ENCODE data around the gene LPIN2. TPM values are rescaled to one million over a fixed set of nuclear protein-coding genes. Genes with fewer than 3 reads are reported as not detected.
"Not testable (repeated sequence)": the region's sequence is repeated elsewhere in the genome, so short reads cannot be mapped to it uniquely, and the experiment has no call there.

LPIN2 gene
- total RNA-seq, 1 donor = 43.7 TPM

DNA sequence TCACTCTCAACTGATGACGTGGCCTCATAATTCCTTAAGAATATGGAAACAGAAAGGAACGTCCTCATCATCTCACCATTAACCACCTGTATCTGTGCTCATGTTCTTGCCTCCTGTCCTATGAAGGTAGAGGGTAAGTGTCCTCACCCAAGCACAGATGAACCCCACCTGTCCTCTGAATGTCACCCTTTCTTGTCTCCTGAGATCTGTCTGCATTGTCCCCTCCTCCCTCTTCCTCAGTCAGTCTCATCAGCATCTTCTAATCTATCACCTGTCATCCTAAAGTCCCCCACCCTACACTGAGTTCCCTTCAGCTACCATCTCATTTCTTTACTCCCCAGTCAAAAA is 39.4 kb upstream of the LPIN2 start:
- TF ChIP-seq, protein P1, sequence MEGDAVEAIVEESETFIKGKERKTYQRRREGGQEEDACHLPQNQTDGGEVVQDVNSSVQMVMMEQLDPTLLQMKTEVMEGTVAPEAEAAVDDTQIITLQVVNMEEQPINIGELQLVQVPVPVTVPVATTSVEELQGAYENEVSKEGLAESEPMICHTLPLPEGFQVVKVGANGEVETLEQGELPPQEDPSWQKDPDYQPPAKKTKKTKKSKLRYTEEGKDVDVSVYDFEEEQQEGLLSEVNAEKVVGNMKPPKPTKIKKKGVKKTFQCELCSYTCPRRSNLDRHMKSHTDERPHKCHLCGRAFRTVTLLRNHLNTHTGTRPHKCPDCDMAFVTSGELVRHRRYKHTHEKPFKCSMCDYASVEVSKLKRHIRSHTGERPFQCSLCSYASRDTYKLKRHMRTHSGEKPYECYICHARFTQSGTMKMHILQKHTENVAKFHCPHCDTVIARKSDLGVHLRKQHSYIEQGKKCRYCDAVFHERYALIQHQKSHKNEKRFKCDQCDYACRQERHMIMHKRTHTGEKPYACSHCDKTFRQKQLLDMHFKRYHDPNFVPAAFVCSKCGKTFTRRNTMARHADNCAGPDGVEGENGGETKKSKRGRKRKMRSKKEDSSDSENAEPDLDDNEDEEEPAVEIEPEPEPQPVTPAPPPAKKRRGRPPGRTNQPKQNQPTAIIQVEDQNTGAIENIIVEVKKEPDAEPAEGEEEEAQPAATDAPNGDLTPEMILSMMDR (IDR thresholded peaks at IDR 0.05; ENCODE audit: insufficient read depth, low read length) = no peak
- H3K4me3 ChIP-seq (ENCODE audit: low read depth, low read length) = no peak overlapping the region
- DNase-seq (ENCODE audit: low read depth) = no peak

DNA sequence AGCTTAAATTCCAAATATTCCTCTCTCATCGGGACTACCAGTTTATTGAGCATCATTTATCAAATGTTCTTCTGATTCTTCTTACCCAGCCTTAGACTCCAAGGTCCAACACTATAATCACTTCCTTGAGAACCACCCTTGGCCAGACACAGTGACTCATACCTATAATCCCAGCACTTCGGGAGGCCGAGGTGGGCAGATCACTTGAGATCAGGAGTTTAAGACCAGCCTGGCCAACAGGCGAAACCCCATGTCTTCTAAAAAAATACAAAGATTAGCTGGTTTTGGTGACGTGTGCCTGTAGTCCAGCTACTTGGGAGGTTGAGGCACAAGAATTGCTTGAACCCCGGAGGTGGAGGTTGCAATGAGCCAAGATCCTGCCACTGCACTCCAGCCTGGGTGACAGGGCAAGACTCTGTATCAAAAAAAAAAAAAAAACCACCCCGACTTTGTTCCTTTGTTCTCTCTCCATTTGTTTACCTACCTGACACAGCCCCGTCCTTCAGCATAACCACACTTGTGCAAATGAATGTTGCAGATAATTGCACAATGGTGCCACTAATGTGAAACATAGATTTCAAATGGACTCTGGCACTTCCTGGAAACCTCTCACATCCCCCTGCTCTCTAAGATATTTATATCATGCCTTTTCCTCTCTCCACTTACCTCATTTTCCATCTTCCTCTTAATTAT is 38.9 kb upstream of the LPIN2 start:
- no peak for DNase-seq (ENCODE audit: low read depth)
- TF ChIP-seq, protein P1 (IDR thresholded peaks at IDR 0.05; ENCODE audit: insufficient read depth, low read length) = no peak

DNA sequence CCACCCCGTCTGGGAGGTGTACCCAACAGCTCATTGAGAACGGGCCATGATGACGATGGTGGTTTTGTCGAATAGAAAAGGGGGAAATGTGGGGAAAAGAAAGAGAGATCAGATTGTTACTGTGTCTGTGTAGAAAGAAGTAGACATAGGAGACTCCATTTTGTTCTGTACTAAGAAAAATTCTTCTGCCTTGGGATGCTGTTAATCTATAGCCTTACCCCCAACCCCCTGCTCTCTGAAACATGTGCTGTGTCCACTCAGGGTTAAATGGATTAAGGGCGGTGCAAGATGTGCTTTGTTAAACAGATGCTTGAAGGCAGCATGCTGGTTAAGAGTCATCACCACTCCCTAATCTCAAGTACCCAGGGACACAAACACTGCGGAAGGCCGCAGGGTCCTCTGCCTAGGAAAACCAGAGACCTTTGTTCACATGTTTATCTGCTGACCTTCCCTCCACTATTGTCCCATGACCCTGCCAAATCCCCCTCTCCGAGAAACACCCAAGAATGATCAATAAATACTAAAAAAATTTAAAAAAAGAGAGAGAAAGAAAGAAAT is 37.0 kb upstream of the LPIN2 start:
- H3K4me3 ChIP-seq (ENCODE audit: low read depth, low read length); DNase-seq (ENCODE audit: low read depth): not testable (repeated sequence)

More for the DNA sequence above, 38.9 kb upstream of the LPIN2 start:
- H3K4me3 ChIP-seq (ENCODE audit: low read depth, low read length) = no peak overlapping the region

DNA sequence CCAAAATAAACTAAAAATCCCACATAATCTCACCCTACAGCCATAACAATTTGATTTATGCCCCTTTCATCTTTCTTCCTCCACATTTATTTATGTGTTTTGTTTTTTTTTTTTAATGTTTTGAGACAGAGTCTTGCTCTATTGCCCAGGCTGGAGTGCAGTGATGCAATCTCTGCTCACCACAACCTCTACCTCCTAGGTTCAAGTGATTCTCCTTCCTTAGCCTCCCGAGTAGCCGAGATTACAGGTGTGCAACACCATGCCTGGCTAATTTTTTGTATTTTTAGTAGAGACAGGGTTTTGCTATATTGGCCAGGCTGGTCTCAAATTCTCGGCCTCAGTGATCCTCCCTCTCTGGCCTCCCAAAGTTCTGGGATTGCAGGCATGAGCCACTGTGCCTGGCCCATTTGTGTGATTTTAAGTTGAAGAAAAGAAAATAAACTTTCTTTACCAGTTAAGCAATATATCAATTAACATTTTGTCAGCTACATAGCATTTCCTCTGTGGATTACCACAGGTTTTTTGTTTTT is 35.9 kb upstream of the LPIN2 start:
- TF ChIP-seq, protein P1 (IDR thresholded peaks at IDR 0.05; ENCODE audit: insufficient read depth, low read length) = no peak
- DNase-seq (ENCODE audit: low read depth) = no peak
- no peak overlapping the region for H3K4me3 ChIP-seq (ENCODE audit: low read depth, low read length)

DNA sequence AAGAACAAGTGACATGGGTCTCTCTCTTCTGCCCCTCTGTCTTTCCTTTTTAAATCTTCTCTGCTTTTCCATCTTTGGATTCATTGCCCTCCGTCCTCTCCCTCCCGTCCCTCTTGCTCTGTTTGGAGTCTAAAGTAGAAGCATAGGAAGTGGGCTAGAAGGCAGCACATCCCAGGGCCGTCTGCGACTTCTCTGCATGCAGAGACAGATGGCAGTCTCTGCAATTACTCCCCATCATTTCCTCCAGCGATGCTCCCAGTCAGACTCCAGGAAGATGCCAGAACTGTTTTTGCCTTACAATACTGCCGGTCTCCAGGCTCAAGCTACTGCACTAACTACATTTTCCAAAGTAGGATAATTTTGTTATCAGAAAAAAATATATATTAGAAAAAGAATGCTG is 35.2 kb upstream of the LPIN2 start:
- no peak overlapping the region for H3K4me3 ChIP-seq (ENCODE audit: low read depth, low read length)
- TF ChIP-seq, protein P1 (IDR thresholded peaks at IDR 0.05; ENCODE audit: insufficient read depth, low read length) = no peak
- DNase-seq (ENCODE audit: low read depth) = no peak

DNA sequence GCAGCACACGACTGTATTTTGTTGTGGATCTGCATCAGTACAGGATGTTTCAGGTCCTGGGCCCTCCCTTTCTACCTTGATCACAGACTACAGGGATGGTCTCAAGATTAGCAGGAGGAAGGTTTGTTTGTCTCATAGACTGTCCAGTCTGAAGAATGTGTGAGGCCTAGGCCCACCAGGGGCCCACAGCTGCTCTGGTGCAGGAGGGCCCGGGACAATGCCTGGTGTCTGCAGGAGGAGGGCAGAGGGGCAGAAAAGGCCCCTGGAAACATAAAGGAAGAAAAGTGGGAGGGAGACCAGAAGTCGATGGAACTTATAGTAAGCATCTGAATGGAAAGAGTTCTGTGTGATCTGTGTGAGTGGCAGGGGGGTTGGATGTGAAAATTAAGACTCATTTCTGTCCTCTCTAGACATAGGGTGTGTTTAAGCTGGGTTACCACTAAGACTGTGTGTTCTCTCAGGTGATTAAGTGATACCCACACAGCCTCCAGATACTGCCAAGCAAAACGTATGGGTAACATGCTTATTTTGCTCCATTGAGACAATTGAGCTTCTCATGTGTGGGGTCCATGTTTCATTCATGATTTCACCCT is 33.4 kb upstream of the LPIN2 start:
- no peak for DNase-seq (ENCODE audit: low read depth)
- TF ChIP-seq, protein P1 (IDR thresholded peaks at IDR 0.05; ENCODE audit: insufficient read depth, low read length) = no peak
- no peak overlapping the region for H3K4me3 ChIP-seq (ENCODE audit: low read depth, low read length)

DNA sequence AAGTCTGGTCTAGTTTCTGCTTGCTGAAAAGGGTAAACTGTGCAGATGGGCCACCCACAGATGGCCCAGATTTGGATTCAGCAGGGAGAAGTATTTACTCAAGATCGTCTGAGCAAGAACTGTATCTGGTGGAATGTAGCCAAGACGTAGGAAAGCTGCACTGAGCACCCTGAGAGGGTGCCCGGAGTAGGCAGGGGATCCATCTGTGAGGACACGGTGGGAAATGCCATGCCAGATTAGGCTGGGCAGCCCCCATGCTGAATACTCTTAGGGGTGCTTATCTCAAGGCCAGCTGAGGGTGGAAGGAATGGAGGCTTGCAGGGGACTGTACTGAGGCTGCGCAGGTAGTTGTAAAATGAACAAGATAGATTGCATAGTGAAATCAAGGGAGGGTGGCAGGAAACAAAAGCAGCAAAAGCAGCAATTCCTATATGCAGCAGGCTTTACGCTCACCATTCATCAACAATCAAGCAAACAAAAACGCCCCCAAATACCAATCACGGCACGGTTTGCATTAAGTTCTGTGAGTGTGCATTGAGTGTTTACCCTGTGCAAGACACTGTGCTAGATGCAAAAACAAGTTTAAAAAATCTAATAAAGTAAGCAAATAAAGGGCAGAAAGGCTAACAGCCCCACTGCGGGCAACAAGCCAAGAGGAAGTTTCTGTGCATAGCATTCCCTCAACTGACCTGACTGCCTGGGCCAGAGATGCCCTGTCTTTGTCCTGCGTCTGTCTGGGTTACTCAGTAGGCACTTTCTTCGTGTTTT is 32.2 kb upstream of the LPIN2 start:
- H3K4me3 ChIP-seq (ENCODE audit: low read depth, low read length) = no peak overlapping the region
- TF ChIP-seq, protein P1 (IDR thresholded peaks at IDR 0.05; ENCODE audit: insufficient read depth, low read length) = no peak
- no peak for DNase-seq (ENCODE audit: low read depth)

Data from fibroblast of the aortic adventitia (primary cell).